ENCODE results near the gene PCED1B. TPM values are rescaled to one million over a fixed set of nuclear protein-coding genes. Genes with fewer than 3 reads are reported as not detected.
A peak's percentile ranks its signal among the peaks of the same experiment; 100 is the strongest.
"Not testable (repeated sequence)": the region's sequence is repeated elsewhere in the genome, so short reads cannot be mapped to it uniquely, and the experiment has no call there.

Gene PCED1B
- total RNA-seq, 4 donors from 2014 or later: 1.2 to 2.5 (median 2.3) TPM; not detected in 1

DNA sequence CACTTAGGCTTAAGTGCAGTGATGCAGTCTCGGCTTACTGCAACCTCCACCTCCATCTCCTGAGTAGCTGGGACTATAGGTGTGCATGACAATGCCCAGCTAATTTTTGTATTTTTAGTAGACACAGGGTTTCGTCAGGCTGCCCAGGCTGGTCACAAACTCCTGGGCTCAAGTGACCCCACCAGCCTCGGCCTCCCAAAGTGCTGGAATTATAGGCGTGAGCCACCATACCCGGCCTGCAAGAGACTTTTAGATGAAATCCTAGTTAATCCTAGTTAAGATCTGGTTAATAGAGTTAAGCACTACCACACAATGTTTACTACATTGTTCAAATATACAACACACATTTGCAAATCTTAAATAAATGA, 196.8 kb downstream of the PCED1B start:
- Histone ChIP-seq H3K27me3 (no peaks in the 10 kb centered on the region), H3K27ac (peak overlapping the region; percentile 65 to 87 (median 85)), H3K9me3 (no peaks in the 10 kb centered on the region), H3K4me1 (peaks cover 14 to 47% (median 27%) of the 10 kb centered on the region in 3 donors), H3K4me3 (no peak overlapping the region), H3K36me3 (no peaks in the 10 kb centered on the region)
- 50 to 63% methylated on average over 4 to 5 of the region's 5 CpGs for WGBS, 2 donors
- intact Hi-C loops (cut with DNase I): no loop called here
- DNase-seq: no peak
- TF ChIP-seq, protein P1, sequence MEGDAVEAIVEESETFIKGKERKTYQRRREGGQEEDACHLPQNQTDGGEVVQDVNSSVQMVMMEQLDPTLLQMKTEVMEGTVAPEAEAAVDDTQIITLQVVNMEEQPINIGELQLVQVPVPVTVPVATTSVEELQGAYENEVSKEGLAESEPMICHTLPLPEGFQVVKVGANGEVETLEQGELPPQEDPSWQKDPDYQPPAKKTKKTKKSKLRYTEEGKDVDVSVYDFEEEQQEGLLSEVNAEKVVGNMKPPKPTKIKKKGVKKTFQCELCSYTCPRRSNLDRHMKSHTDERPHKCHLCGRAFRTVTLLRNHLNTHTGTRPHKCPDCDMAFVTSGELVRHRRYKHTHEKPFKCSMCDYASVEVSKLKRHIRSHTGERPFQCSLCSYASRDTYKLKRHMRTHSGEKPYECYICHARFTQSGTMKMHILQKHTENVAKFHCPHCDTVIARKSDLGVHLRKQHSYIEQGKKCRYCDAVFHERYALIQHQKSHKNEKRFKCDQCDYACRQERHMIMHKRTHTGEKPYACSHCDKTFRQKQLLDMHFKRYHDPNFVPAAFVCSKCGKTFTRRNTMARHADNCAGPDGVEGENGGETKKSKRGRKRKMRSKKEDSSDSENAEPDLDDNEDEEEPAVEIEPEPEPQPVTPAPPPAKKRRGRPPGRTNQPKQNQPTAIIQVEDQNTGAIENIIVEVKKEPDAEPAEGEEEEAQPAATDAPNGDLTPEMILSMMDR (IDR thresholded peaks at IDR 0.05): no peak
- TF ChIP-seq POLR2A (IDR thresholded peaks at IDR 0.05): no peak

DNA sequence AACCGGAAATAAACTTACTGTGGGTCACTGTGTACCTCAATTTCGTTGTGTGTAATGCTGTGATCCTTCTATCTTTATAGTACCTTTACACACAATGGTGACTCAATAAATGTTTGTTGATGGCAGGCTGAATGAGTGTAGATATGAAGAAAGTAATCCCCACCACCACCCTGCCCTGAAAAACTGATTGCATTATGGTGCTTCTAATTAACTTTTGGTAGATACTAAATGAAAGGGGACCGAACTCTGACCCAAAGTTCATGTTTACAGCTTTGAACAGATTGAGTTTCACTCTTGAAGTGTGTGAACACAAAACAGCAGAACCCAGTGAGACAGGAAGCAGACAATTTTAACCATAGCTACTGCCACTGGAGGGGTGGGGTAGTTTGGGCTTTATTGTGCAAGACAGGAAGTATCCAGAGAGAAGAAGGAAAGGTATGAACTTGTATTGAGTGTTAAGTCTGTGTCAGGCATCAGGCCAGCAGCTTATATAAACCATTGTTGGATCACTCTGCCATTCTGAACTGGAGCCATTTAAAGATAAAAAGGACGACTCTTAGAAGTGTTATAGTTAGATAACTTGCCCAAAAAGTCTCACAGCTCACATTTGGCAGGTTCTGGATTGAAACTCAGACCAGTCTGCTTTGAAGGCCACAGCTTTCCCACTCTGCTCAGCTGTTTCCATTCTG, 197.3 kb downstream of the PCED1B start:
- Histone ChIP-seq H3K36me3 (no peaks in the 10 kb centered on the region), H3K9me3 (no peaks in the 10 kb centered on the region), H3K27me3 (no peaks in the 10 kb centered on the region), H3K4me3 (peak overlapping the region in 1 of 4 donors; percentile 15), H3K4me1 (peaks cover 14 to 47% (median 27%) of the 10 kb centered on the region in 3 donors), H3K27ac (peak overlapping the region; percentile 65 to 87 (median 85))
- intact Hi-C loops (cut with DNase I): no loop called here
- DNase-seq: peak; percentile 5
- 7 to 14% methylated on average over 4 of the region's 4 CpGs for WGBS, 2 donors
- TF ChIP-seq, protein P1 (IDR thresholded peaks at IDR 0.05): no peak
- TF ChIP-seq POLR2A (IDR thresholded peaks at IDR 0.05): no peak

DNA sequence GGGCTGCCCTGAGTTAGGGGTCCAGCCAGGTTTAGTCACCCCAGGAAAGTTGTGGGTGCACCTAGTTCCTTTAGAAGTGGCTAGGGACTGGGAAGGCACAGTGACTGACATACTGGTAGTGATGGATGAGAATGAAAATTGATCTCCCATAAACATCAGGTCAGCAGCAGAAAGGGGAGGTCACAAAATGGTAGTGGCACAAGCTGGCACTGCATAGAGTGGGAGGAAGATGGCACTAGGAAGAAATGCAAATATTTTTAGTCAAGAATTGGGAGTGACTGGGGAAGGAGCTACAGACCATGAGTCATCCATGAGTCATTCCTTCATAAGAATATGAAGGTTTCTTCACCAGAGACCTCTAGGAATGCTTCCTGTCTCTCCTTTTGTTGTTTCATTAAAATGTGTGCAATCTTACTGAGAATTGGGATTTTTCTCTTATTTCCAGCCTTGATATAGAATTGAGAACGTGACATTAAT, 198.6 kb downstream of the PCED1B start:
- H3K9me3 ChIP-seq: no peaks in the 10 kb centered on the region
- H3K27ac ChIP-seq: peak overlapping the region in 3 of 4 donors; percentile 65 to 87 (median 85)
- H3K36me3 ChIP-seq: no peaks in the 10 kb centered on the region
- TF ChIP-seq, protein P1 (IDR thresholded peaks at IDR 0.05): peak in 1 of 6 experiments; percentile 42
- TF ChIP-seq POLR2A (IDR thresholded peaks at IDR 0.05): no peak
- no peaks in the 10 kb centered on the region for H3K27me3 ChIP-seq
- 30 to 38% methylated on average over 1 of the region's 1 CpG for WGBS, 2 donors
- no peak for DNase-seq
- intact Hi-C loops (cut with DNase I): no loop called here
- H3K4me1 ChIP-seq: peaks cover 14 to 41% (median 24%) of the 10 kb centered on the region in 3 donors
- no peak overlapping the region for H3K4me3 ChIP-seq

DNA sequence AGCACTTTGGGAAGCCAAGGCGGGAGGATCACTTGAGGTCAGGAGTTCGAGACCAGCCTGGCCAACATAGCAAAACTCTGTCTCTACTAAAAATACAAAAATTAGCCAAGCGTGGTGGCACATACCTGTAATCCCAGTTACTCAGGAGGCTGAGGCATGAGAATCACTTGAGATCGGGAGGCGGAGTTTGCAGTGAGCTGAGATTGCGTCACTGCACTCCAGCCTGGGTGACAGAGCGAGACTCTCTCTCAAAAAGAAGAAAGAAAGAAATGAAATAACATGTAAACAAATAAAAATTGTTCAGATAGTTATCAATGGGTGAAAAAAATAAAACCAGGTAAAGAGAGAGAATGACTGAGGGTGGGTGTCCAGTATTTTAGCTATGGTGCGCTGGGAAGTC, 200.3 kb downstream of the PCED1B start:
- H3K27ac ChIP-seq; DNase-seq; H3K27me3 ChIP-seq; intact Hi-C loops (cut with DNase I); H3K9me3 ChIP-seq; H3K36me3 ChIP-seq; H3K4me3 ChIP-seq: not testable (repeated sequence)
- H3K4me1 ChIP-seq: peaks cover 14 to 34% (median 23%) of the 10 kb centered on the region in 3 donors
- 86 to 93% methylated on average over 8 of the region's 8 CpGs for WGBS, 2 donors

DNA sequence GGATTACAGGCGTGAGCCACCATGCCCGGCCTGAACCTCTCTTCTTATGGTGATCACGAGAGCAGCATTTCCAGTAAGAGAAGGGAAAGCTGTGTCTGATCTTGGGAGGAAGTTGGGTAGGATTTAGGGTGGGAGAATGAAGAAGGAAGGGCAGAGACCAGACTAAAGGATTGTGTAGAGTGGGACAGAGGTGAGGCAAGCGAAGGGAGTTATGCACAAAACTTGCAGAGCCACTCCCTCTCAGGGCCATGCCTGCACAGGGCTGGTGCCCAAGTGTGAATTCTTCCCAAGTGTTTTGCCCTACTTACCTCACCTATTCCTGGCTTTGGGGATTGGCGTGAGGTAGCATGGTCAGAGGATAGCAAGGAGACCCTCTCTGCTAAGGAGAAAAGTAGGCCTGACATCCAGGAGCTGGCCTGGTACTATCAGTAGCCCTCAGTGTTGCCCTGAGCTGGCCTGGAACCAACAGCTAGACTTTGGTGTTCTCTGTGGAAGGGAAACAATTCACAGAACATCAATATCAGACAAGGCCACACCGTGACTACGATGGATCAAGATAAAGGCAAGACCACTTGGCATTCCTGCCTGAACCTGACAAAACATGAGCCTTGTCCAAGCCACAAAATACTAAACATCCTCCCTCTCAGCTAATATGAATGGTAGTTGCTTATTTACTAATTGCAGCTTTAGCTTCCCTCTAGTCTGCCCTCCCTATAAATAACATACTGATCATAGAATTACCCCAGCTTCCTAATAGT, 201.3 kb downstream of the PCED1B start:
- H3K9me3 ChIP-seq: no peaks in the 10 kb centered on the region
- no peak for TF ChIP-seq POLR2A (IDR thresholded peaks at IDR 0.05)
- TF ChIP-seq, protein P1 (IDR thresholded peaks at IDR 0.05): no peak
- intact Hi-C loops (cut with DNase I): no loop called here
- H3K4me1 ChIP-seq: peaks cover 14 to 30% (median 23%) of the 10 kb centered on the region in 3 donors
- H3K36me3 ChIP-seq: no peaks in the 10 kb centered on the region
- 77 to 79% methylated on average over 5 to 6 of the region's 7 CpGs for WGBS, 2 donors
- no peaks in the 10 kb centered on the region for H3K27me3 ChIP-seq
- H3K4me3 ChIP-seq: no peak overlapping the region
- H3K27ac ChIP-seq: no peak overlapping the region
- DNase-seq: no peak
